ENCODE measurements around the gene BTAF1.
"Not testable (repeated sequence)": the region's sequence is repeated elsewhere in the genome, so short reads cannot be mapped to it uniquely, and the experiment has no call there.

The BTAF1 gene

DNA sequence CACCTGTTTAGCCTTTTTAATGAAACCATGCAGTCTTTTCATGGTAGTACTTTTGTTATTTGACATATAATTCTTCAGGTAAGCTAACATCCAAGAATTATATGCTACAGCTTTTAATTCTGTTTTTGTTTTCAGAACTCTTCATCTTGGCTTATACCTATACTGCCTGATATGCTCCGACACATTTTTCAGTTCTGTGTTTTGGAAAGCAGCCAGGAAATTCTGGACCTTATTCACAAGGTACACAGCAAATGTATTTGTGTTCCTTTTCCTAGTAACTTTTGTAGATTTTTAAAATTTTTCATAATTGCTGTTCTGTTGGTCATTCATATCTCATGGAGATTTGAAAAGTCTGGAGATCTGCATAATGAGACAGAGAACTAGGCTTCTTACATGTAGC lies 56.7 kb downstream of the BTAF1 start:
- DNase-seq: no peak

DNA sequence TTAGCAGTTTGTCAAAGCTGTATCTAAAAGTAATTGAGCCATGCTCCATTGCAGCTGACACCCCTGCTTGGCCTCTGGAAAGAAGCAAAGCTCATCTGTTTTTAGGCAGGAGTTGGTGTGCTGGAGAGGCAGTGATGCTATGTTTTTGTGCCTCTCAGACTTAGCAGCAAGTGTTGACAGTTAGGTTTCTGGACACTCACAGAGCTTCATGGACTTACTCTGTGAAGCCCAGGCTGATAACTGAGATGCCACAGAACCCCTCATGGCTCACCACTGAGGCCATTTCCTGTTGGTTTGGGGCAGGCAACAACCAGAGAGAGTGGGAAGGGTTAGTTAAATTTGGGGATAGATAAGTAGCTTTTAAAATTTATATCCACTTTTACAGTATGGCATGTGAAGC lies 59.8 kb downstream of the BTAF1 start:
- no peak for DNase-seq

DNA sequence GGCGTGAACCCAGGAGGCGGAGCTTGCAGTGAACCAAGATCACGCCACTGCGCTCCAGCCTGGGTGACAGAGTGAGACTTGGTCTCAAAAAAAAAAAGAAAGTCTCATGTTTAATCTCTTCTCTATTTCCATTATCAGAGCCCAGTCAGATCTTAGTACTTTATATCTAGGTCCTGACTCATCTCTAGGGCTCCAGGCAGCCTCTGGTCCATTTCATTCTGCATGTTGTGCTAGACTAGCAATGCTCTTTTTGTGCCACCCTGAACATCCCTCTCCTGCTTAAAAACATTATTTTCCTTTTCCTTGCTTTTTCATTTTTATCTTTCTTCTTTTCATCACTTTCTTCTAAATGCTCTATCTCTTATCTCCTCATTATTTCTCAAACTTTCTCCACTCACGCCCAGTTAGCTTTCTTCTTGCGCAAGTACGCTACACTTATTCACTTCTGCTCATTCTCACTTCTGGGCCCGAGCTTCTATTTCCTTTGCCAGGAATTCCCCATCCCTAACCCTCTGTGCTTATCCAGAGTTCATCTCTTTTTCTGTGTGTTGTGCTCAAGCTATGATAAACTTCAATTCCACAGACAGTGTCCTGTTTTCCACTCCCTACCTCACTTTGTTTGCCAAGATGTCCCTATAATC lies 63.9 kb downstream of the BTAF1 start:
- DNase-seq: no peak

DNA sequence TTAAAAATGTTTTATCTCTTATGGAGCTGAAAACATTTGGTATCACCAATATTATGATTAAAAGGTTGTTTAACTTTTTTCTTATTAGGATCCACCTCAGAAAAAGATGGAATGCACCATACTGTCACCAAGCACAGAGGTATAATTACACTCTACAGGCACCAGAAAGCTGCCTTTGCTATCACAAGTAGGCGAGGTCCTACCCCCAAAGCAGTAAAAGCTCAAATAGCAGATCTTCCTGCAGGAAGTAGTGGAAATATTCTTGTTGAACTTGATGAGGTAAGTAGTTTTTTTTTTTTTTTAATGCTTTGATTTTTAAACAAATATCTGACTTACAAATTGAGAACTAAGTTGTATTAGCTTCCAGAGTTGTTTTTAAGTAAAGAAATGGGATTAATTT lies 68.5 kb downstream of the BTAF1 start:
- no peak for DNase-seq

DNA sequence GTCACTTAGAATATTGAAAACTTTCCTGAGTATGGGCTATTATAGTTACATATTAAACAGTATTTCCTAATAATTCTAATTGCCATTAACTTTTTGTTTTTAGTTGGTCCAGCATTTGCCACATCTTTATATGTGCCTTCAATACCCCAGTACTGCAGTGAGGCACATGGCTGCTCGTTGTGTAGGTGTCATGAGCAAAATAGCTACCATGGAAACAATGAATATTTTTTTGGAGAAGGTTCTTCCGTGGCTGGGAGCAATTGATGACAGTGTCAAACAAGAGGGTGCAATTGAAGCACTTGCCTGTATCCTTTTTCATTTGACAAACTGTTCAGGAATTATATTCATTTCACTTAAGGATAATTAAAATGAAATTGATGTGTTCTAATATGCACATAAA lies 72.7 kb downstream of the BTAF1 start:
- no peak for DNase-seq

DNA sequence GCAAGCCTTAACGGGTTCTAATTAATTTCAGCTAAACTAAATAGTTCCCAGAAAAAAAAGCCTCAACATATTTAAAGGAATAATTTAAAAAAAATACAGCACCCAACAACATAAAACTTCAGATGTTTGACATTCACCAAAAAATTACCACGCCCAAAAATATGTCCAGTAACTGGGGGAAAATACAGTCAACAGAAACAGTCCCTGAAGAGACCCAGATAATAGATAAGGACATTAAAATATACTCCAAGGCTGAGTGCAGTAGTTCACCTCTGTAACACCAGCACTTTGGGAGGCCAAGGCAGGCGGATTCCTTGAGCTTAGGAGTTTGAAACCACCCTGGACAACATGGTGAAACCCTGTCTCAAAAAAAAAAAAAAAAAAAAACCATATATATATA lies 78.0 kb downstream of the BTAF1 start:
- no peak for DNase-seq

DNA sequence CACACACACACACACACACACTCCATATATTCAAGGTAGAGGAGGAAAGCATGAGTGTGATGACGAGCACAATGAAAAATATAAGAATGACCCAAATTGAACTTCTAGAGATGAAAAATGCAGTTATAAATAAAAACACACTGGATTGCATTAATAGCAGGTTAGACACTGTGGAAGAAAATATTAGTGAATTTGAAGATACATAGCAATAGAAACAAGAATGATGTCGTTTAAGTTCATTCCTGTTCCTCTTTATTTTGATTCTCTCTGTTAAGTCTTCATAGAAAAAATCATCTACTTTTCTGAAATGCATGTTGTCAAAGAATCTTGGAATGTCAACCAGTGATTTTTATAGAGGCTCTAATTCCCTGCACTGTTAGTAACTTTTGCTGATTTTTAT lies 78.4 kb downstream of the BTAF1 start:
- DNase-seq: no peak

DNA sequence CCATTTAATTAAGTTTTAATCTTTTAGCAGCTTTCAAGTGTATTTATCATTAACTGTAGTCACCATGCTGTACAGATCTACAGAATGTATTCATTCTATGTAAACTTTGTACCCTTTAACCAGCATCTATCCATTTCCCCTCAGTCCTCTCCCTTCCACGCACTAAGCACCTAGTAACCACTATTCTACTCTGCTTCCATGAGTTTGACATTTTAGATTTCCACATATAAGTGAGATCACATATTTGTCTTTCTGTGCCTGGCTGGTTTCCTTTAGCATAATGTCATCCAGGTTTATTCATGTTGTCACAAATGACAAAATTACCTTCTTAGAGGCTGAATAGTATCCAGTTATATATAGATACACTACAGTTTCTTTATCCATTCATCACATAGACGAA lies 79.7 kb downstream of the BTAF1 start:
- DNase-seq: no peak

DNA sequence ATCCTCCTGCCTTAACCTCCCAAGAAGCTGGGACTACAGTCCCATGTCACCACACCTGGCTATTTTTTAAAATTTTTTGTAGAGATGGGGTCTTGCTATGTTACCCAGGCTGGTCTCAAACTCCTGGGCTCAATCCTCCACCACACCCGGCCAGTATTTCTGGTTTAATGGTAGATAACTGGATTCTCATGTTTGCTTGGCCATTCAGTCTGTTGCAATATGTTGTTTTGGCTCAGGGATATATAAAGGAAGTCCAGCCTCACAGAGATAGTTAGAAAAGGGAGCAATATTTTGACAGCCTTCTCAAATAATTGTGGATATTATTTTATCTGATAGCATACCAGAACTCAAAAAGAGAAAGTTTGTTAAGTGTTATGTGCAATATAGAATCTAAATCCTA lies 82.4 kb downstream of the BTAF1 start:
- no peak for DNase-seq

DNA sequence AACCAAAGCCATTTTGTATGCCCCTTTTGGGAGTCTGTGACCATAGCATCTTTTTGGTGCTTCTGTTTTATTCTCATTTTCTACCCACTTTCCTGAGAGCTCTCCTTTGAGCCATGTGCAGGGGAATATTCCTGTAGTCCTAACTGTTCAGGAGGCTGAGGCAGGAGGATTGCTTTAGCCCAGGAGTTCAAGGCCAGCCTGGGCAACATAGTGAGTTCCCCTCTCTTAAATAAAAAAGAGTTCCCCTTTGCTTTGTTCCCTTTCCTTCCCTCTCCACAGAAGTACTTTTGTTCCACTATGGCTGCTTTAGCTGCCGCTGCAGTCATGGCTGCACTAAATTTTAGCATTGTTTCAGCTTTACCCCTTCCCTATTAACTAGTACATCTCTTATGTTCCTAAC lies 85.9 kb downstream of the BTAF1 start:
- DNase-seq: no peak

DNA sequence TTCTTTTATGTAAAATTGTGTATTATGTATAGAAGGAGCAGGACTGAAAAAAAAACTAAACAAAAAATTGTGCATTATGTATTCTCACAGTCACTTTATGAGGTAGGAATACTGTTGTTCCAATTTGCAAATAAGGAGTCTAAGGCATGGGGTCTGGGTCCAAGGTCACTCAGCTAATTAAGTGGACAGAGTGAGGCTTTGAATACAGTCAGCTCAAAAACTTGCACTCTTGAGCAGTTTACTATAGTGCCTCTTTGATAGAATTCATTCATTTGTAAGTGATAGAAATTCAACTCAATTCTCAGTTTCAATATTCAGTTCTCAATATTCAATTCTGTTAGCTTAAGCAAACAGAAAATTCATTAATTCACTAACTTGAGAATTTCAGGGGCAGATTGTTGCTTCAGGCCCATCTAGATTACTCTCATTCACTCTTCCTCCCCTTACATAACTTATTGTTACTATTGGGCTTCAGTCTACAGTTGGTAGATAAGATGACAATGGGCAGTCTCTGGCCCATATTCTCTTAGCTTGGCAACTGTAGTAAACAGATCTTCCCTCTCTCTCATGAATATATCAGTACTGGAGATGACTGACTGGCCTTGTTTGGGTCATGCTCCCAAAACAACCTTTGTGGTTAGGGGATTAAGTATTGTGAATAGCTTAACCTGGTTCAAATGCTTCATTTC lies 86.6 kb downstream of the BTAF1 start:
- DNase-seq: no peak

DNA sequence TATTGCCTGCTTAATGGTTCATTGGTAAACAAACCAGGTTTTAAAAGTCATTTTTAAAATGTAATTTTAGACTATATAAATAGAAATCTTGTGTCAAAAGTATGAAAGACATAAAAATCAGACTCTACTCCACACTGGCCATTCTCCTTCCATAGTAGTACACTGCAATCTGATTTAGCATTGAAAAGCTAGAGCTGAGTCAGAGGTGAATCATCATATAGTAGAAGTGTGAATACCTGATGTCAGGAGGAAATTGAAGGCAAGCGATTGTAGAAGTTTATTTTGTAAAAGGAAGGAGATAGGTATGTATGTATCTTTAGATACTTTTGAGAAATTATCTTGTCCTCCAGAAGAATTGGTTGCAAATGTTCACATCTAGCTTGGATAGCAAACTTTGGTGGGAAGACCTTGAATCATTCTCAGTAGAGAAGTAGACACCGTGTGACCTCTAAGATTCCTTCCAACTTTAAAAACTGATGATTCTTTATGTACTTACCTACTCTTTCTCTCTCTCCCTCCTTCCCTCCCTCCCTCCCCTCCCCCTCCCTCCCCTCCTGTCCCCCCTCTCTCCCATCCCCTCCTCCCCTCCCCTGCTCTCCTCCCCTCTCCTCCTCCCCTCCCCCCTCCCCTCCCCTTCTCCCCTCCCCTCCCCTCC lies 88.1 kb downstream of the BTAF1 start:
- DNase-seq: no peak

DNA sequence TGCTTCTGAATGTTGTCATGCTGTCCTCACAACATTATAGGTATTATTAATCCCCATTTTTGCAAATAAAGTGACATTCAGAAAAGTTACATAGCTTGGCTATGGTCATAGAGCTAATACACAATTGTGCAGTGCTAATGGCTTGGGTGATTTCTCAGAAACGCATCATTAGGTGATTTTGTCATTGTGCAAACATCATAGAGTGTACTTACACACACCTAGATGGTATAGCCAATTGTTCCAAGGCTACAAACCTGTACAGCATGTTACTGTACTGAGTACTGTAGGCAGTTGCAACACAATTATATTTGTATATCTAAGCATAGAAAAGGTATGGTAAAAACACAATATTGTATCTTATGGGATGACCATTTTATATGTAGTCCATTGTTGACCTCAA lies 91.0 kb downstream of the BTAF1 start:
- no peak for DNase-seq

DNA sequence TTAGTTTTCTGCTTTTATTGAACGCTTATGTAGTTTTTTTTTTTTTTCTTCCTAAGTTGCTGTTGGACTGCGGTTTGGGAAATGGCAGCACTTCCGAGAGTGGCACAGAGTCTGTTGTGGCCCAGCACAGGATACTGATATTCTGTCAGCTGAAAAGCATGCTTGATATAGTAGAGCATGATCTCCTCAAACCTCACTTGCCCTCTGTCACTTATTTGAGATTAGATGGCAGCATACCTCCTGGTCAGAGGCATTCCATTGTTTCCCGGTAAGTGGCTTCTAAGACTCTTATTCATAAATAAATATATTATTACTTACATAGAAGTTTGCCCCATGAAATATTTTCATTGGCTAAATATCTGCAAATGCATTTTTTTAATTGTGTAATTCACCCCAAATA lies 101.1 kb downstream of the BTAF1 start:
- DNase-seq: no peak

DNA sequence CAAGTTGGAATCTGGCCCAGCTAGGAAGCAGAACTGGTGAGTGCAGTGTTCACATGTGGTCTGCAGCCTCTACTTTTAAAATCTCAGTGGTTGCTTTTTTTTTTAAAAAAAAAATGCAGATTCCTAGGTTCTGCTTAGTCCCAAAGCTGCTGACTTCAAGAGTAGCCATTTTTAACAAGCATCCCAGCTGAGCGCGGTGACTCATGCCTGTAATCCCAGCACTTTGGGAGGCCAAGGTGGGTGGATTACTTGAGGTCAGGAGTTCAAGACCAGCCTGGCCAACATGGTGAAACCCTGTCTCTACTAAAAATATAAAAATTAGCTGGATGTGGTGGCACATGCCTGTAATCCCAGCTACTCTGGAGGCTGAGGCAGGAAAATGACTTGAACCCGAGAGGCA lies 101.8 kb downstream of the BTAF1 start:
- DNase-seq: not testable (repeated sequence)

DNA sequence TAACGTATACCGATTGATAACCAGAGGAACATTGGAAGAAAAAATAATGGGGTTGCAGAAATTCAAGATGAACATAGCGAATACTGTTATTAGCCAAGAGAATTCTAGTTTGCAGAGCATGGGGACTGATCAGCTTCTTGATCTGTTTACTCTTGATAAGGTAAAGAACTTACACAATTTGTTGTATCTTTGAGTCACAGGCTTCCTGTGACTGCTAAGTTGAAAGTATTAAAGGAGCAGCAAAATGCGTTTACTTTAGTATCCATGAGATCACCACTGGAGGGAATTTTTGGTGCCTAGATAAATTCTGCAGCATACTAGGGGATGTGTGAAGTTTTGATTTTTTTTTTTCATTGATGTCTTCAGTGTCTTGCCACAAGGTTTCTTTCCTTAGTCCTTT lies 103.6 kb downstream of the BTAF1 start:
- no peak for DNase-seq

DNA sequence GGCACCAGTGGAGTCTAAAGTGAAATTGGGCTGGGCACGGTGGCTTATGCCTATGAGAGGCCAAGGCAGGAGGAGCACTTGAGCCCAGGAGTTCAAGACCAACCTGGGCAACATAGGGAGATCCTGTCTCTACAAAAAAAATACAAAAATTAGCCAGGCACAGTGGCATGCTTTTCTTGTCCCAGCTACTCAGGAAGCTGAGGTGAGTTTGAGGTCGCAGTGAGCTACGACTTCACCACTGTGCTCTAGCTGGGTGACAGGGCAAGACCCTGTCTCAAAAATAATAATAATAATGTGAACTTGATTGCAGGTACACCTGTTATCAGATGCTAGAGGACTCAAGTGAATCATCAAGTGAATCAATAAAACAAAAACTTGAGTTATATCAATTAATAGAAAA lies 108.0 kb downstream of the BTAF1 start:
- DNase-seq: no peak

DNA sequence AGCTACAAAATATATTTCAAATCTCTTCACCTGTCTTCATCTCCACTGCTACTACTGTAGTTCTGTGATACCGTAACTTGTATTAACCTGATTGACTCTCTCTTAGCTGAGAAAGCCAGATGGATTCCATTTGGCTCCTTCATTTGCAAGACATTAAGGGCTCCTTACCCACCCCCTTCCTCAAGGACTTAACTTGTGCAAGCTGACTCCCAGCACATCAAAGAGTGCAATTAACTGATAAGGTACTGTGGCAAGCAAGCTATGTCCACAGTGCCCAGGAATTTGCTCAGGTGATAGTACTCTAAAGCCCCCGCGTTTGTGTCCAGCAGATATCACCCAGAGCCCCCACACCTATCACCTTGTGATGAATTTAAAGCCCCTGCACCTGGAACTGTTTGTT lies 109.5 kb downstream of the BTAF1 start:
- DNase-seq: not testable (repeated sequence)

DNA sequence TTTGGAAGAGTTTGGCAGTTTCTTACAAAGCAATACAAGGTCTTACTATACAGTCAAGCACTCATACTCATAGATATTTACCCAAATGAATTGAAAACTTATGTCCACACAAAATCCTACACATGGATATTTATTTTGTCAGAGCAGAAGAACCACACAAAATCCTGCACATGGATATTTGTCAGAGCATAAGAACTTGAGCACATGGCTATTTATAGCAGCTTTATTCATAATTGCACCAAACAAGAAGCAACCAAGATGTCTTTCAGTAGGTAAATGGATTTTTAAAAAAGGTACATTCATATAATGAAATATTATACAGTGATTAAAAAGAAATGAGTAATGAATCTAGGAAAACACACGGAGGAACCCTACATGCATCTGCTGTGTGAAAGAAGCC lies 115.4 kb downstream of the BTAF1 start:
- DNase-seq: no peak

DNA sequence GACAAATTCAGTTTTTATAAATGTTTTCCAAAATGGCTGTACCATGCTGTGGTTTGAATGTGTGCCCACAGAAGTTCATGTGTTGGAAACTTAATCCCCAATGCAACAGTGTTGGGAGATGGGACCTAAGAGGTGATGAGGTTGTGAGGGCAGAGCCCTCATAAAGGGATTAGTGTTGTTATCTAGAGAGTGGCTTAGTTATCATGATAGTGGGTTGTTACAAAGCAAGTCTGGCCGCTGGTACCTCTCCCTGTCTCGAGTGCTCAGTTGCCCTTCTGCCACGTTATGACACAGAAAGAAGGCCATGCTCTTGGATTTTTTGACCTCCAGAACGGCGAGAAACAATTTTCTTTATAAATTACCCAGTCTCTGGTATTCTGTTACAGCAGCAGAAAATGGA lies 119.0 kb downstream of the BTAF1 start:
- no peak for DNase-seq

DNA sequence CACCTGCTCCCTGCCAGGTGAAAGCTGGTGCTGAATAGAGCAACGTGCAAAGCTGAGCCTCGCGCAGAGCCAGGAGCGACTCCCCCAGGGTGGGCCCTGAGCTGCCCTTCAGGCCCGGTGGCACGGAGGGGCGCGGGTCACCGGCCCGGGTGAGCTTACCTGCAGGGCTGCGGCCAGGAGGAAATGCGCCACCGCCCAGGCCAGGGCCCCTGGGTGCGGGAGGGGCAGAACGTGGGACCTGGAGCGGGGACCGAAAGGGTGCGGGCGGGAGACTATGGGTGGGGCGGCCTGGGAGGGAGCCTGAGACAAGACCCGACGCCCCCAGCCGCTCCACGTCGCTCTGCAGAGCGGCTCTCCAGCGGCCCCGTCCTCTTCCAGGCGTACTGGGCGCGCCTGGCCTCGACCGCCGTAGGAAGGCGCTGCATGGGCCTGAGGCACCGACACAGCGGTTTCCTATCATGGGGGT lies 122.1 kb downstream of the BTAF1 start:
- no peak for DNase-seq

DNA sequence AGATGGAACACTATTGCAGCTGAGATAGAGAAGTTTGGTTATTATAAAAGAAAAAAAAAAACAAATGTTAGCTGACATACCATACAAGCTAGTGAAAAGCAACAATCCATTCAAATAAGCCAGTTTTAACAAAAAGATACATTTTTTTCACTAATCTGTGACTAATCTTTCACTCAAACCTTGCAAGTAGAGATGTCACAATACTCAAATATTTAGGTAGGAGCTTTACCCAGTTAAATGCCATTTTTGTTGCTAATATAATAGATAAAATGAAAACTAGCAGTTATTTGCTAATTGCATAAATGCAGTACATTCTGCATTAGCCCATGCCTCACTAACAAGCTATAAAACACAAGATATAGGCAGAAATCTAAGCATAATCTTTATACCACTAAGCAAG lies 123.6 kb downstream of the BTAF1 start:
- DNase-seq: no peak

DNA sequence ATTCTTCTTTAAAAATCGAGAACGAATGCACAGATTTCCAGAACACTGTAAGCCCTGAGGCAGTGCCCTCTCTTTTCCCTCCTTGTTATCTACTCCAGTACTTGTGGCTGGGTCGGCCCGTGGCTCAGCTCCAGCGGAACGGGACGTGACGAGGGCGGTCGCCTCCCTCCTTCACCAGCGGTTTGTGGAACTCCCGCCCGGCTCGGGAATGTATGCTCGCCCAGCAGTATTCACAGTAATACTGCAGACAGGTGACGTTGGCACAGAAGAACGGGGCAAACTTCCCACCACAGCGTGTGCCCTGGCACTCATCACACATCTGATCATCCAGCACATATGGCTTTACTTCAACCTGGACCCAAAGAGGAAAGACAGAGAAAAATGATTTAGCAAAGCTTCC lies 128.5 kb downstream of the BTAF1 start:
- no peak for DNase-seq

DNA sequence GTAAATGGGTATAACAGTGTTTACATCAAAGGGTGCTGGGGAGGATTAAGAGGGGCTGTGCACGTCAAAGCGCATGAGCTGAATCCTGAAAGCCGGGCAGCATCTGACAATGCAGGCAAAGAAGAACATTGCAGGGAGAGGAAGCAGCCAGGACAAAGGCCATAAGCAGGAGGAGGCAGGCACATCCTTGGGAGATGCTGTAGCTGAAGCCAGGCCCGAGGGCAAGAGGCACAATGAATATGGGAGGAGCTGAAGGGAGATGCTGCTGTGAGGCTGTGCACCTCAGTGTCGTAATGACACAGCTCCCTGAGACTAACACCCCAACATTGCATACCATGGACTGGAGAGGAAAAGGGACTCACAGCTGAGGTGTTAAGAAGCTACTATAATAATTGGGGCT lies 129.2 kb downstream of the BTAF1 start:
- no peak for DNase-seq

DNA sequence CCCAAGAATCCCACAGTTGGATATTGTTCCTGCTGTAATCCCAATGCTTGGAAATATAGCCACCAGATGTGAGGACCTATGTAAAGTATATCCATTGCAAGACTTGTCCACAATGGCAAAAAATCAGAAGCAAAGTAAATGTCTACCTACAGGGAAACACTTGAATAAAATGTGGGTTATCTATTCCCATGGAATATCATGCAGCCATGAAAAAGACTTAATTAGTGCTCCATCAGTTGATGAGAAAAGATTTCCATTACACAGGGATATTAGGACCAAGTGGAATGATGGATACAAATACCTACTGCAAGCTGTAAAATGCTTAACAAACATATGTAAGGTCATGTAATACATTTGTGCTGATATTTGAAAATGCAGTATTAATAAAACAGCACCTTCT lies 131.2 kb downstream of the BTAF1 start:
- no peak for DNase-seq

Data from stimulated activated naive CD4-positive, alpha-beta T cell (primary cell).